Stimulated activated CD8-positive, alpha-beta memory T cell treated with anti-CD3 and anti-CD28 coated beads, Interleukin-4, amount 100 ng/mL, for 48 hours (primary cell): ENCODE measurements around the gene TNN.

Experiments used
- DNase-seq: peaks from one replicate; pipeline ENCODE4 v3.0.0-alpha.2; 2020

TNN gene

GRCh38 chr1:175147569-175147968 lies 79.9 kb downstream of the TNN start:
- no peak for DNase-seq

- no peak for DNase-seq
Observed at GRCh38 chr1:175148068-175148467, 80.4 kb downstream of the TNN start.

GRCh38 chr1:175150596-175151319 lies 83.1 kb downstream of the TNN start:
- no peak for DNase-seq

- peak; percentile 85 for DNase-seq
Observed at GRCh38 chr1:175152006-175152652, 84.5 kb downstream of the TNN start.

- DNase-seq: peak; percentile 84
Observed at GRCh38 chr1:175154629-175155472, 87.2 kb downstream of the TNN start.

- no peak for DNase-seq
Observed at GRCh38 chr1:175155473-175155856, 87.8 kb downstream of the TNN start.

GRCh38 chr1:175155936-175156335 lies 88.3 kb downstream of the TNN start:
- no peak for DNase-seq

GRCh38 chr1:175157200-175157599 lies 89.6 kb downstream of the TNN start:
- DNase-seq: no peak

GRCh38 chr1:175158170-175158591 lies 90.5 kb downstream of the TNN start:
- DNase-seq: no peak

- no peak for DNase-seq
Observed at GRCh38 chr1:175162955-175163354, 95.3 kb downstream of the TNN start.

- no peak for DNase-seq
Observed at GRCh38 chr1:175163702-175164101, 96.1 kb downstream of the TNN start.

GRCh38 chr1:175164751-175165150 lies 97.1 kb downstream of the TNN start:
- DNase-seq: no peak

GRCh38 chr1:175166746-175167145 lies 99.1 kb downstream of the TNN start:
- DNase-seq: no peak

GRCh38 chr1:175167861-175168260 lies 100.2 kb downstream of the TNN start:
- no peak for DNase-seq

GRCh38 chr1:175168782-175169181 lies 101.1 kb downstream of the TNN start:
- DNase-seq: no peak

GRCh38 chr1:175169286-175170018 lies 101.8 kb downstream of the TNN start:
- no peak for DNase-seq

- no peak for DNase-seq
Observed at GRCh38 chr1:175171036-175171913, 103.6 kb downstream of the TNN start.

GRCh38 chr1:175172503-175172902 lies 104.9 kb downstream of the TNN start:
- DNase-seq: no peak

GRCh38 chr1:175173531-175173930 lies 105.9 kb downstream of the TNN start:
- DNase-seq: no peak

GRCh38 chr1:175174309-175175102 lies 106.9 kb downstream of the TNN start:
- no peak for DNase-seq

- no peak for DNase-seq
Observed at GRCh38 chr1:175176246-175176645, 108.6 kb downstream of the TNN start.
